ENCODE measurements around the gene C11orf97.

DNA sequence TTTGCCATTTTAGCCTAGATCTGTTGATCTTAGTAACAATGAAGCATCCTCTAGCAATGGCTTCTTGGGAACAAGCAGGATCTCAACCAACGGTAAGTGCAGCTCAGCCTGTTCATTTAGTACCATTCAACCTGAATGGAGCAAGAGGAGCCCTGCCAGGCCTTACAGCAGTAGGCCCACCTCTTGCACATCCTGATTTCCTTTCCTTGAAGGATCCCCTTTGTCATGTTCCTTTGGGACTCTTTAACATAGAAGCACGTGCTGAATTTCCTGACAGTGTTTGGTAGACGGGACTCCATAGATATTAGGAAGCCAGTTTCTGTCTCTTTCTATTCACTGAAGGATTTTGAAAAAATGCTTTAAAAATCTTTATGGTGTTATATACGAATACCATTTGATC, 56.5 kb downstream of the C11orf97 start:
- TF ChIP-seq CTCF (IDR thresholded peaks at IDR 0.05): no peak
- TF ChIP-seq POLR2A (IDR thresholded peaks at IDR 0.05): no peak
- no peak for TF ChIP-seq EP300 (IDR thresholded peaks at IDR 0.05)
- no peak for TF ChIP-seq POLR2AphosphoS5 (IDR thresholded peaks at IDR 0.05)
